HG02973 (cell line): Measurements from ENCODE around the gene IMMT.
"Not testable (repeated sequence)": the region's sequence is repeated elsewhere in the genome, so short reads cannot be mapped to it uniquely, and the experiment has no call there.

Experiments used
- ATAC-seq: cut with Tn5 transposase; IDR thresholded peaks from one replicate; pipeline ENCODE4 v1.9.1; 2021; ENCODE audit warnings: moderate library complexity; ENCODE audit not compliant: unreplicated experiment

The IMMT gene

DNA sequence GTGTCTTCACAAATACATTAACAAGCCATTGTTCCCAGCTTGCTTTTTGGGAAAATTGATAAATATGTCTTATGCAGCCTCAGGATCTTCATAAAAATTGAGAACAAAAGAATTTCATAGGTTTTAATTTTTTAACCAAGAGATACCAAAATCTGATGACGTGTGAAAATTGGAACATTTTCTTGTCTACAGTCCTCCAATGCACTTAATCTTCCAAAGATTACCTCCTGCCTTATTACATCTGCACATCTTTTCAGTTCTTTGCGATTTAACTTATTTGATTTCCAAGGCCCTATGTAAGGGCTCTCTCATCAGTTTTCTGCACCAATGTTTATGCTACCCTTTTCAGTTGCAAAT lies 7.1 kb upstream of the IMMT start:
- ATAC-seq: no peak

DNA sequence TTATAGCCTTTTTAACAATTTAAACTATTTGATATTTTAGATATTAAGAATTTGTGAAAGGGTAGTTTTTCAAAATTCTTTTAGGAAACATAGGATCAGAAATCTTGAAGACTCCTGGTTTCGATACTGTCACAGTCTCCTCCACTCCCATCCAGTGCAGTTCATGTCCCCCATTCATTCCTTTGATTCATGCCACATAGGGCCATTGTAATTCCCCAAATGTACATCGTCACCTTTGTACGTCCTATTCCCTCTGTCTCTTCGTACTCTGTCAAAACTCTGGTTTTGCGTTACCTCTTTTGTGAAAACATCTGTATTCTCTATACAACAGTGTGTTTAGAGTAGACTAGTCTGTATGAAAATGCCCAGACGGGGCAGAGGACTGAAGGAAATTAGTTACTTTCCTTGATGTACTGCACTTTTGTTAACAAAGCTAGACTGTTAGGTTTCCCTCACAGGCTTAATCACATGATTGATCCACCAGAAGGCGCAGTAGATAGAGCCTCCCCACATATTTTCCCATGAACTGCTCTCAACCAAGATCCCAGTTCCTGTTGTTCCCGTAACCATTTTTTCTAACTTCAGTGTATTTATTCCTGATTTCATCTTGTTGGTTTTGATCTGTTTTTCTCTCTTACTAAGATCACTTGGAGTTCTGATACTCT lies 6.5 kb upstream of the IMMT start:
- ATAC-seq: no peak

DNA sequence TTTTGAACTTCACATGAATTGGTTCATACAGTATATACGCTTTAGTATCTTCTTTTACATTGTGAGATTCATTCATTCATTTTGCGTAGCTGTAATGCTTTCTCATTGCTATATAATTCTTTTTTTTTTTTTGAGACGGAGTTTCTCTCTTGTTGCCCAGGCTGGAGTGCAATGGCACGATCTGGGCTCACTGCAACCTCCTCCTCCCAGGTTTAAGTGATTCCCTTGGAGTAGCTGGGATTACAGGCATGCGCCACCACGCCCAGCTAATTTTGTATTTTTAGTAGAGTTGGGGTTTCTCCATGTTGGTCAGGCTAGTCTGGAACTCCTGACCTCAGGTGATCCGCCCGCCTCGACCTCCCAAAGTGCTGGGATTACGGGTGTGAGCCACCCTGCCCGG lies 5.3 kb upstream of the IMMT start:
- not testable (repeated sequence) for ATAC-seq

DNA sequence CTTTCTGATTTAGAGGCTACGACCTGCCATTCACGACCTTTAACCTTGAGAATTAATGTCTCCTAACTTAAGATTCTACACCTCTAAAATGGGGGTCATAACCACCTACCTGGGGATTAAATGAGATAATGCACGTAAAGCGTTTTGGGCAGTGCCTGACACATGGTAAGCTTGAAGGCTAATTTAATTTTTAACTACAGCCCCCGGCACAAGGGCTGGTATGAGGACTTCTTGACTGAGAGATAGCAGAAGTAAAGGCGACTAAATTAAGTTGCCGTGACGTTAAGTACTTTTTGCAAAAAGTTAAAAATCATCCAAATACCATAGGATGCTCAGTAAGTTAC lies 4.5 kb upstream of the IMMT start:
- no peak for ATAC-seq

DNA sequence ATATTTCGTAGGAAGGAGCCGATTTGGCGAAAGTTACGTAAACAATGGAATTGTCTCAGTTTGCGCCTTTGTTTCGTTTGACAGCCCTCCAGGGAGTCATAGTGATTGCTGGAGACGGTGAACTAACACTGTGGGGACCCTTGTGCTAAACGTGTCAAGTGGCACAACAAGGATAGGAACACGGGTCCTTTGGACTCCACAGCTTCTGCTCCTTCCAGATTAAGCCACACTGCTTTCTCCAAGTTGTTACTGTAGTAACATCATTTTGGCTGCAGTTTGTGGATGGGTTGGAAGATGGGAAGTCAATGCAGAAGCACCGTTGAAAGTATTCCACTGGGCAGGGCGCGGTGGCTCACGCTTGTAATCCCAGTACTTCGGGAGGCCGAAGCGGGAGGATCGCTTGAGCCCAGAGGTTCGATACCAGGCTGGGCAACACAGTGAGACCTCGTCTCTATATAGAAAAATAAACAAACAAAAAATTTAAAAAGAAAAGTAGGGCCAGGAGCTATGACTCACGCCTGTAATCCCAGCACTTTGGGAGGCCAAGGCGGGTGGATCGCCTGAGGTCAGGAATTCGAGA lies 636 bp upstream of the IMMT start:
- ATAC-seq: peak; percentile 5

DNA sequence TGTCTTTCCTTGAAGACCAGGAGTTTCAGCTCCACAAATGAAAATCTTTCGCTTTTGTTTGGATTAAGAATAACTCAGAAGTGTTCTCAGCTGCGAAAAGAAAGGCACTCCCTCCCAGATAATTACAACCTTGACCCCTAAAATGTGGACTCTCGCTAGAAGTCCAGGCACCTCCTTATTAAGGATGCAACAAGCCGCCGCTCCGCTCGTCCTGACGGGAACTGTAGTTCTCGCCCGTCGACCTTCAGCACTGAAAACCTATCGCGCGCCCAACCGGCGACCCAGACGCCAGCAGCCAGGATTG lies 559 bp downstream of the IMMT start:
- peak; percentile 2 for ATAC-seq

DNA sequence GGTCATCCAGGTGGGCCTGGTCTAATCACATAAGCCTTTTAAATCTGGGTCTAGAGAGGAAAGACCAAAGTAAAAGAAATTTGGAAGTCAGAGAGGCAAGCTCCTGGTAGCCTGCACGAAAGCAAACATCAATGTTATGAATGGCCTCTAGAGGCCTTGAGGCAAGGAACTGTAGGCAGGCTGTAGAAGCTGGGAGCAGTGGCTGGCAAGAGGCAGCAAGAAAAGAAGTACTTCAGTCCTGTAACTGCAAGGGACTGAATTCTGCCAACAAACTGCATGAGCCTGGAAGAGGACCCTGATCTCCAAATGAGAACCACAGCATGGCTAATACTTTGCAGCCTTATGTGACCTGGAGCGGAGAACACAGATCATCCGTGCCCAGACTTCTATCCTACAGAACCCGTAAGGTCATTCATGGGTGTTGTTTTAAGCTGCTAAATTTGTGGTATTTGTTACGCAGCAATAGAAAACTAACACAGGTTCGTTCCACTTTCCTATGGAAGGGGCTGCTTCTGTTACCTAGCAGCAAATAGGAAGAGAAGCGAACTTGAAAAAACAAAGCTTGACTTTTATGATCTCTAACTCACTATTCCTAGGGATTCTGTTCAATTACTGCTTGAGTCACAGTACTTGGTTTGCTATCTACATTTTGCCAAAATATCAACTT lies 1.2 kb downstream of the IMMT start:
- ATAC-seq: no peak

DNA sequence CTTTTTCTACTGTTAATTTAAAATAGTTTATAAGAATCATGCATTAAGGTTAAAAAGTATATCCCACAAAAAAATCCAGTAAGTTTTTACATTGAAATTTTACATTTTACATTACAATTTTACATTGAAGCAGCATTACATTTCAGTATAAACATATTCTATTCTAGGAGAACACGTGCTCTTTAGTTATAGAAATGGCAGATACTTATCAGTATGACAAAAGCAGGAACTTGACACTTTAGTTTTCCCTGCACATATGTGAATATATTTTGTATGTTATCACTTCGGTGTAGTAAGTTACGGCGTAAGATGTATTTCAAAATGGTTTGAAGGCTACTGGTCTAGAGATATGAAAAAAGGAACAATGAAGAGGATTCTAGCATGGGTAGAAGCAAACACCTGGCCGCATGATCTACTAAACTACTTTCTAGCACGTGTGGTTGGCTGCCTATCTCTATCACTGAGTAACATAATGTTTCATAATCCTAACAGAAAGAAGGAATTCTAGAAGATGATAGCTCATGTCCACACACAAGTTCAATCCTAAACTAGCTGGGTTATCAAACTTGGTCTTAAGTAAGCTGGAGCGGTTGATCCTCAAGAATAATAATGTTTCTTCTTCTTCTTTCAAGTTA lies 5.4 kb downstream of the IMMT start:
- ATAC-seq: no peak

DNA sequence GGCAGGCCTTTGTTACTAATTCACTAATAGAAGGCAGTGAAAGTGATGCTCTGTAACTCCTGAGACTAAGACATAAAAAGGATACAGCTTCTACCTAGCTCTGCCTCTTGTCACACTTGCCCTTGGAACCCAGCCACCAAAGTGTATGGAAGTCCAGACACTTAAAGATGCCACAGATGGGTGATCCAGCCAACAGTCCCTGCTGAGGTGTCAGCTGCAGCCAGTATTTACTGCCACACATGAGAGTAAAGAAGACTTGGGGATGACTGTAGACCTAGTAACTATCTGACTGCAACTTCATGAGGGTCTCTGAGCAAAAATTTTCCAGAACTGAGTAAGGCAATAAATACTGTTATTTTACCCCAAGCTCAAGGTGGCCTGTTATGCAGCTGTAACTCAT lies 8.8 kb downstream of the IMMT start:
- no peak for ATAC-seq

DNA sequence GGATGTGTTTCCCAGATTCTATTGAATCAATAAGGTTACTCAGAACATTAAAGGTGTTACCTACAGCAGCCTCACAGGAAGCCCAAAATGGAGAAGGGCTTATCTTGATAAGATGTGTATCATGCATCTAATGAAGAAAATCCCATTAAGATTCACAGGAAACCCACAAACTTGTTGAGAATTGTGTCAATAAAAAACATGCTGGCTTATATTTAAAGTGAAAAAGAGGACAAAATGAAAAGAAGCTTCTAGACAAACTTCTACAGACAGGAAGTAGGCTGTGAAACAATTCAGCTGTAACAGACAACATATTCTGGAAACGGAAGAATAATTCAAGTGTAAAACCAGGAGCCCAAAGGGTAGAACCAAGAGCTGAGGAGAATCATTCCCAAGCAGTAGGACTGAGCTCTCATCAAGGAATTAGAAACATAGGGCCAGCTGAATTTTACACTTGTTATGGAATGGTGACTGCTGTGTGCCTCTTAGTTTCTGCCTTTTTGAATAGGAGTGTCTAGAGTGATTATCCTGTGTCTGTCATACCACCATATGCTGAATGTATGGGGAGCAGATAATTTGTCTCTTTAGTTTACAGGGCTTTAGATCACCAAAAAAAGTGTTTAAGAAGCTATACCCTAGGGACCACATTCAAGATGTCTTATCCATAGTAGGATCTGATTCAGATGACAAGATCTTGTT lies 9.6 kb downstream of the IMMT start:
- ATAC-seq: no peak

DNA sequence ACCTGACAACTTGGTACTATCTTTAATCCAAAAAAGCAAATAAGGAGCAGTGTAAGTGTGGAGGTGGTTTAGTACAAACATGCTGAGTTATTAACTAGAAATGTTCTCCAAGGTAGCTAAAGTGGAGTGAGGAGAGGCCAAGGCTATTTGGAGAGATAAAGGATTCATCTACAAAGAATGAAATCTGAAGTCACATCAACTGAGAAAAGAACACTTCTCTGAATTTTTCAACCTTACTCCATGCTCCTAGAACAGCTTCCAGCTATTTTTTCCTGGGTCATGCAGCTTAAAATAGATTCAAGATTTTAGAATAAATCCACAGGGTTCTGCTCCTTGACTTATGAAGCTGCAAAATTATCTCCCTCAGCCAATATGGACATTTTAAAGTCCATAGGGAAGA lies 18.7 kb downstream of the IMMT start:
- ATAC-seq: no peak

DNA sequence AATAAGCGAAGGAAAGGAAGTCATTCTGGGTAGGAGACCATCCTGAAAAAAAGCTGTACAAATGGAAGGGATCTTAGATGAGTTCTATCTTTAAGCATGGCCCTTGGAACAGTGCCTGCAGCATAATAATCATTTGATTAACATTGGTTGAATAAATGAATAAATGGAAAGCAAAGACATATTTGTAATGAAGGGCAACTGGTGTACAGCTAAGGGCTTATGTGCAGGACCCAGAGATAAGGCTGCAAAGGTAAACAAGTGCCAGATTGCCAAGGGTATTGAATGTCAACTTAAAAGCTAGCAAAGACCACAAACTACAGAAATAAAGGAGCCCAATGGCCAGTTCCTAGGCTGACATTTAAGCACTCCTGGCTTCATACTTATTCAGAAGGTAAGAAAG lies 19.4 kb downstream of the IMMT start:
- no peak for ATAC-seq

DNA sequence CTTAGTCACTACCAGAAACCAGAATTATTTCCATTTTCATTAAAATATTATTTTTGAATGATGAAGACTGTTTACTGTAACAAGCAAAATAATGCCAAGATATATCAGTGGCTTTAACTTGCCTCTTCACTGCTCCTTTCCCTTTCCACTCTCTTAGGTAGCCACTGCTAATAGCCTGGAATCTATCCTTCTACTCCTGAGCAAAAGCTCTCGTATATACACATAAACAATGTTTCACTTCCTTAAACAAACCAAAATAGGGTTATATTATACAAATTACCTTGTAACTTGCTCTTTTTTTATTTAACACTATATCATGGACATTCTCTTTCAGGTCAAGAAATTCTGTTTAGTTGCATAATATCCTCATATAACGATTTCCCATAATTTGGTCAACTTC lies 20.8 kb downstream of the IMMT start:
- no peak for ATAC-seq

DNA sequence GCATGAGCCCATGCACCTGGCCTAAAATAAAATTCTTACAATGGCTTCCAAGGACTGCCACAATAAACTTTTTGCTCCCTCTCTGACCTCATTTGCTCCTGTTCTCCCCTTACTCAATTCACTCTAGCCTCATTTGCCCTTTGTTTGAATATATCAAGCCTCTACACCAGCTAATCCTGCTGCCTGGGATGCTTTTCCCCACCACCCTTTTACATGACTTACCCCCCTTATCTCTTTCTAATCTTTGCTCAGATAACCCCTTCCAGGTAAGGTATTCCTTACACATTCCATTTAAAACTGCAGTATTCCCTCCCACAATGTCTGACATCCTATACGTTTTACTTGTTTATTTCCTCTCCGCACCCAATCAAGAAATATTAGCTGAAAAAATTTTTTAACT lies 22.7 kb downstream of the IMMT start:
- no peak for ATAC-seq

DNA sequence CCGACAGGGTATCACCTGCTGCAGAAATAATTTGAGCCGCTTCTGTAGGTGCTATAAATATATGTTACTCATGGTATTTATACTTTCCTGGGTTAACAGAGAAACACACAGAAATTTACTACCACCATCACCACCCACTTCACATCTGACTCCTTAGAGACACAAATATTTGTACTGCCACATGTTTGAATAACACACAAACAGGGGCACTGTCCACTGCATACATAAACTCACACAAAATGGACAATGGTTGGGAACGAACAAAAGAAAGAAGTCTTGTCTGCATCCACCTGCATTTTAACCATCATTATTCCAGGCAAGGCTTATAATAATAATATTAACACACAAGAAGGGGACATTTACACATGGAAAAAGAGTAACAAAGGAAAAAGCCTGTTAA lies 24.0 kb downstream of the IMMT start:
- ATAC-seq: no peak

DNA sequence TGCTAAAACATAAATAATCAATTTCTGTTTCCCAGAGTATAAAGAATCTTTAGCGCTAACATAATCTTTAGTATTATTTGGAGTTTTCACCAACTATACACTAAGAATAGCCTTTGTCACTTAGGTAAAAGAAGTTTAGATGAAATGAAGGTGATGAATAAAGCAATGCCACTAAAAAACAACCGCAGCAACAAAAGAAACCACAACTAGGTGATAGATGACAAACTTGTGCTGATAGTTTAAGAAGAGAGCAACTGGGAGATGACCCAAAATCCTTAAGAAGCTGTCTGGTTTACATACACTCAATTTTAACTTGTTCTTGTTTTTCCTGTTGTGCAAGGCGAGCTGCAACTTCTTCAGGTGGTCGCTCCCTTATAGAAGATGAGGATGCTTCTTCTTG lies 24.8 kb downstream of the IMMT start:
- no peak for ATAC-seq

DNA sequence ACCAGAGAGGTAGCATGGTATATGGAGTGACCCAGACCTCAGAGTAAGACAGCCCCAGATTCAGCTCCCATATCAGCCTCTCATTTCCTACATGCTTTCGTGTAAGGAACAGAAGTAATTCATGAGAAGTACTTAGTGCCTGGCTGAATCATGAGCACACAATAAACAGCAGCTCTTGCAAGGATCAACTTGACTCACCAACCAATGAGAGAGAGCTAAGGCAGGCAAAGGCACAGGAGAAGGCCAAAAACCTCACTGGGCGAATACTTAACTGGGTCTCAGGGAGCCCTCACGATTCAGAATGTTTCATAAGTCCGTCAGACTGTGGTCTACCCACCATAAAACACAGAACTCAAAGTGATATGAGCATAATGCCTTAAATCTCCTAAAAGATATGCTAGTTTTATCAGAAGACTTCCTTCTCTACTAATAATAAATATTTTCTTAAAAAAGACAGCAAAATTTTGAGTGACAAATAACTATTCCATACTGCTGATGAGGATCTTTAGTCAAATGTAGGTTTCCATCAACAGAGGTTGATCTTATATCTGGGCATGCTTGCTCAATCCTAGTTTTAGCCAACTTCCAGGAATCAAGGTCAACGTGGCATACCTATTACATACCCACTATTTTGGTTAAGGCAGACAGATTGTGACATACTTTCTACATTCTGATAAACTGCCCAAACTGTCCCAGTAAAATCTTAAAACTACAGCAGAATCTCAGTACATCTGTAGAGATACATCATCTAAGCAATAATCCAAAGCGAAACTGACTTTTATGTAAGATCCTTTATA lies 34.9 kb downstream of the IMMT start:
- no peak for ATAC-seq

DNA sequence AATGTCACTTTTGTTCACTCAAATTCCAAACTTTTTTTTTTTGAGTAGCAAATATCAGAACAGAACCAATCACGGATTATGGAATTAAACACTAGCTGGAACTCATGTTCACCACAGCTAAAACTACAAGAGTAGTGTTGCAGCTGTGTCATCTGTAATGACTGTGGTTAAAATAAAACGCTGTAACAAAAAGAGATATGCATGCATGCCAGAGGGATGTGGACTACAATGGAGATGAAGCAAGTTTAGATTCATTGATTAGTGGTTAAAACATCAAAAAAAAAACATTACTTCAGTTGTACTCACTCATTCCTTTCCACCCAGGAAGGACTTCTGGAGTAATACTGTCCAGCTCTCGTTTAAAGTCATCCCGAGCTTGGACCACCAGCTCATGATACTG lies 37.0 kb downstream of the IMMT start:
- no peak for ATAC-seq

DNA sequence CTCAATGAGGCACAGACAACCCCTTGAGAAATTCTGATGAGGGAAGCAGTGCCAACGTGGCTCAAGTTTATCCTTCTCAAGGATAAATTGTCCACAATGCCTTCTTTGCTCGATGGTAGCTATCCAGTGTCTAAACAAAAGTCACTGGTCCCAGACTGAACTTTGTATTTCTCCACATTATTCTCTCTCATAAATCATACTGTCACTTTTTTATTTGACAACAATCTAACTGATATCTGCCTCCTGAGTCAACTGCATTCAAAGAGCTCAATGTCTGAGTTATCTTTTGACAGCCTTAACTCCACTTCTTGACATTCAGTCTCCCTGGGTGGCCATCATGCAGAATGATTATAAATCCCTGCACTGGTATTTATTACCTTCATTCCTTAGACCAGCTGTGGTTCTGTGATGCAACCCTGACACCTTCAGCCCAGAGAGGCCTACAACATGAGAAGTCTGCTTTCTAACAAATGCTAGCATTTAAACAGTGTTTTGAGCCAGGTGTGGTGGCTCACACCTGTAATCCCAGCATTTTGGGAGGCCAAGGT lies 38.2 kb downstream of the IMMT start:
- no peak for ATAC-seq

DNA sequence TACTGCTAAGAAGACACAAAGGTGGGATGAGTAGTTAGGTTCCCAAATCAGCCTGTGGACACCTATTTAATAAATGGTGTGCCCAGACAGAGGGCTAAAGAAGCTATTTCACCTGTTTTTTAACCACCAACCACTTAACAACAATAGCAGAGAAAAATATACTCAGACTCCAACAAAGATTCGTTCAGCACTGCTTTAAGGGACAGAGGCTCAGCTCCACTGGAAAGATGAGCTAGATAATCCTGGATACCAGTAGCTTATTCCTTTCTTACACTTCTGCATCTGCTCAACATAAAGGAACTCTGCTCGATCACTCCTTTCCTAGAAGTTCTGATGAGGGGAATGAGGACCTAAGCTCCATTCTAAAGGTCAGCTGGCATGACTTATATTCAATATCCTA lies 44.8 kb downstream of the IMMT start:
- ATAC-seq: no peak

DNA sequence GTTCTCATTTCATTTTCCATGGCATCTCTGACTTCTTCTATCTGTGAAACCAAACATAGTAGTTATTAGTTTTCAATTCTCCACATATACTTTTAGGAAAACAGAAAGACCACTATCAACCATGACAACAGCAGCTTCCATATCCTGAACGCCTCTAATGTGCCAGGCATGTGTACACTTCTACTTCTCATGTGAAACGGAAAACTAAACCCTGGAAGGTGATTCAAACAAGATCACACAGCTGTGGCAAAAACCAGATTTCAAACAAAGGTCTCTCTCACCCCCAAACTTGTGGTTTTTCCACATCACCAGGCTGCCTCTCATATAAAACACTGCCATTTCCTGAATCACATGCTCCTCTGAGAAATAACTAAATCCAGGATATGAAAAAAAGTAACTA lies 47.5 kb downstream of the IMMT start:
- no peak for ATAC-seq
